Skeletal muscle cell (primary cell): ENCODE measurements around the gene DEDD2.

Source experiments
- DNase-seq: peaks from one replicate; pipeline ENCODE4 v3.0.0-alpha.2; 2010; ENCODE audit warnings: low read depth
- H3K4me3 ChIP-seq: 2 replicates; pipeline ENCODE4 v1.5.1; 2011; ENCODE audit warnings: low read depth, mild to moderate bottlenecking, control low read depth, low read length, moderate library complexity

The DEDD2 gene

DNA sequence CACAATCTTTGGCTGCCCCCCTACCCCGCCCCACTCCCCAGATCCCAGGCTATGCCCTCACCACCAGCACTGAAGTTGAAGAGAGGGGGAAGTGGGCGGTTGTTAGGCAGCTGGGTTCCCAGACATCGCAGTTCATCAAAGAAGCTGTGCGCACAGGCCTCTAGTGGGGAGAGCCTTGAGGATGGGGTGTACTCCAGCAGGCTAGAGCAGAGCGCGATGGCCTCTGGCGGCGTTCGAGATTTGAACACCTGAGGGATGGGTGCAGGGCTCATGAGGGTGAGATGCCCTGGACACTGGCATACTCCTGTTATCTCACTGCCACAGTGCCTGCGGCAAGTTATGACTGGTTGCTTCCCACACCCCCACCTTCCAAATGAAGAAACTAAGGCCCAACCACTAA lies 15.0 kb upstream of the DEDD2 start:
- no peak overlapping the region for H3K4me3 ChIP-seq
- no peak for DNase-seq

- H3K4me3 ChIP-seq = no peak overlapping the region
- no peak for DNase-seq
Measured at GRCh38 chr19:42230571-42230970, 13.1 kb upstream of the DEDD2 start.

DNA sequence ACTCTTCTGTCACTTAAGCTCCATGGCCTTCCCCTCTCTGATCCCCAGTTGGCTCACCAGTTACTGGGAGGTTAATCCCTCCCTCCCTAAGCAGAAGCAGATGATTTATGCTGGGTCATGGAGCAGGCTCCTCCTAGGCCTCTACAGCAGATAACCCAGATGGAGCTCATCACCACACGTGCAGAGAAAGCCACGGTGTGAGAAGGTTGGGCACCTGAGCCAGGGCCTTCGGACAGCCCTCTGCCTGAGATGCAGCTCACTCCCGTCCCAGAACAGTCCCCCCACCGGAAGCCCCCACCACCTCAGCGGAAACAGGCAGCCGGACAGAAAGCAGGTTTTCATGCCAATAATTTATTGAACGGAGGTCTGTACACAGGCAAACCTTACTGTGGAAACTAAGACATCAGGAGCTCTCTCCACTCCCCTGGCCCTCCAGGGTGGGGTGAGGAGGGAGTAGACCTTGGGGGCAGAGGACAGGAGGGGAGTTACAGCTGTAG lies 12.4 kb upstream of the DEDD2 start:
- DNase-seq = no peak
- no peak overlapping the region for H3K4me3 ChIP-seq

- DNase-seq = no peak
- no peak overlapping the region for H3K4me3 ChIP-seq
Measured at GRCh38 chr19:42229301-42229854, 11.9 kb upstream of the DEDD2 start.

GRCh38 chr19:42228641-42229040 lies 11.2 kb upstream of the DEDD2 start:
- no peak overlapping the region for H3K4me3 ChIP-seq
- DNase-seq = no peak

DNA sequence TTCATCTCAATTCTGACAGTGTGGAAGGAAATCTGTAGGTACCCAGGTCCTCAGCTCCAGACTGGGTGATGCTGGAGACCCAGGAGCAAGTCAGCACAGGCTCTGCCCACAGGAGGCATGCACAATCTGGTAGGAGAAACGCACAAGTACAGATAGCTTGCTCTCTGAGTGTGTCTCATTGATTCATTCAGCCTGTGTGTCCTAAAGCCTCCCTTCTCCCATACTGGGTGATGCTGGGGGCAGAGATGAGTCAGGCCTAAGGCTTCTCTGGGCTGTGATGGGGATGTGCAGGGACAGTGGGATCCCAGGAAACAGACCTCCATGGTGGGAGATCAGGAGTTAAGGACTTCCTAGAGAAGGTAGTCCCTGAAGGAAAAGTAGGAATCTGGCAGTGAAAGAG lies 9.4 kb upstream of the DEDD2 start:
- H3K4me3 ChIP-seq = no peak overlapping the region
- no peak for DNase-seq

DNA sequence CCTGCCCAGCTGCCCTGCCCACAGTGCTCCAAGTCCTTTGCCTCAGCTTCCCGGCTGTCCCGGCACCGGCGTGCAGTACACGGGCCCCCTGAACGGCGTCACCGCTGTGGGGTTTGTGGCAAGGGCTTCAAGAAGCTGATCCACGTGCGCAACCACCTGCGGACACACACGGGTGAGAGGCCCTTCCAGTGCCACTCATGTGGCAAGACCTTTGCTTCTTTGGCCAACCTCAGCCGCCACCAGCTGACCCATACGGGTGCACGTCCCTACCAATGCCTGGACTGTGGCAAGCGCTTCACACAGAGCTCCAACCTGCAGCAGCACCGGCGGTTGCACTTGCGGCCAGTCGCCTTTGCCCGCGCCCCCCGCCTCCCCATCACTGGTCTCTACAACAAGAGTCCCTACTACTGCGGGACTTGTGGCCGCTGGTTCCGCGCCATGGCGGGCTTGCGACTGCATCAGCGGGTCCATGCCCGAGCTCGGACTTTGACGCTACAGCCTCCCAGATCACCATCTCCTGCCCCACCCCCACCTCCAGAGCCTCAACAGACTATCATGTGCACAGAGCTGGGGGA lies 8.3 kb upstream of the DEDD2 start:
- DNase-seq = no peak
- no peak overlapping the region for H3K4me3 ChIP-seq

- no peak overlapping the region for H3K4me3 ChIP-seq
- no peak for DNase-seq
Measured at GRCh38 chr19:42224940-42225717, 7.7 kb upstream of the DEDD2 start.

DNA sequence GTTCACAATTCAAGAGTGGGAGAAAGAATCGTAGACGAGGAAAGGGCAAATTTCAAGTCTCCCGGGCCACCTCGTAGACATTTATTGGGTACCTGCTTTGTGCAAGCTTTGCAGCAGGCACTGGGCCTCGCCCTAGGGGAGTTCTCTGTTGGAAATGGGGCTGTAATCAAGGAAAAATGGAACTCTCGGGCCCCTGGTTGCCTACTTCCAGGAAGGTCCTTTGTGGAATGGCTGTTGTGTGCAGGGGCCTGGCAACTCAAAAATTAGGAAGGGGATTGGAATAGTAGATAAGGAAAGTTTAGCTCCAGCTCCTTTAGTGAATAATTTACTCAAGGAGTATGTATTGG lies 3.2 kb upstream of the DEDD2 start:
- DNase-seq = no peak

DNA sequence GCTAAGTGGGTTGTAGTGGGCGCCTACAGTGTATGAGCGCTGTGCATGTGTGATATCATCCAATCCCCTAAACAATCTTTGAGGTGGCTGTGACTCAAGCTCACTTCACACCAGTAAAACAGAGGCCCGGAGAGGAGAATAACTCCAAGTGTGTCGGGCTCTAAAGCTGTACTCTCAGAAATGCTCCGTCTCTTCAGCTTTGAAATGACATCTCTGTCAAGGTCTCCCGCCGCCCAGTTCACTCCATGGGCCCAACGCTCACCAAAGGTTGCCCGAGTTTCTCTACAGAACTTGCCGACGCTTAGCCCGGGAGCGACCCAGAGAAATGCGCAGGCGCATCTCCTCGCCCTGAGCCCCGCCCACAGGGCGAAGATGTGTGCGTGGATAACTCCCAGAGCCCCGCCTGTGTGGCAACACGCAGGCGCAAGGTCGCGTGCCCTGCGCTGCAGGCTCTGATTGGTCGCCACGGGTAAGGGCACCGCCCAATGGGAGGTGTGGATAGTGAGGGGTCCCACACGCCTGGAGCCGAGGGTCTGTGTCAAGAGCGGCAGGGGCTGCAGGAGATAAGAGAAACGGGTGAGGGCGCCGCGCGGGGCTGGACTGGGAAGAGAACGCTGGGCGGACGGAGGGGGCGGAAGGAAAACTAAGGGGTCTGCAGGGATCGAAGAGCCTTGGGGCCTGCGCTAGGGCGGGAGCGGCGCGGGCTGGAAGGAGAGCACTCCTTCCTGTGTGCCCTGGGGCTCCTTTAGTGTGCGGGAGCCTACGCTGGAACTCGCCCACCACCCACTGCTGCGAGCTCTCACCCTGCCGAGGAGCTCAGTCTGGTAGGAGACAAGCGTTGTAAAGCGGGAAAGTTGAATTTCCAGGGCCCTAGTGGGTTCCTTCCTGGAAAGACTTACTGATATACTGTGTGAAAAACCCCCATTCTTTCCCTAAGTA lies 2.6 kb upstream of the DEDD2 start, which contains the start of gene ZNF526:
ZNF526 (plus strand) TSS at position 501 of the 939 bp plus-strand sequence. CDS start 4,092 bp downstream, outside the sequence.
- DNase-seq = peak; percentile 93
- peak within 1 kb of the TSS; percentile 95 for H3K4me3 ChIP-seq

More for the DNA sequence above, 3.2 kb upstream of the DEDD2 start:
- peak overlapping the region; percentile 95 for H3K4me3 ChIP-seq

DNA sequence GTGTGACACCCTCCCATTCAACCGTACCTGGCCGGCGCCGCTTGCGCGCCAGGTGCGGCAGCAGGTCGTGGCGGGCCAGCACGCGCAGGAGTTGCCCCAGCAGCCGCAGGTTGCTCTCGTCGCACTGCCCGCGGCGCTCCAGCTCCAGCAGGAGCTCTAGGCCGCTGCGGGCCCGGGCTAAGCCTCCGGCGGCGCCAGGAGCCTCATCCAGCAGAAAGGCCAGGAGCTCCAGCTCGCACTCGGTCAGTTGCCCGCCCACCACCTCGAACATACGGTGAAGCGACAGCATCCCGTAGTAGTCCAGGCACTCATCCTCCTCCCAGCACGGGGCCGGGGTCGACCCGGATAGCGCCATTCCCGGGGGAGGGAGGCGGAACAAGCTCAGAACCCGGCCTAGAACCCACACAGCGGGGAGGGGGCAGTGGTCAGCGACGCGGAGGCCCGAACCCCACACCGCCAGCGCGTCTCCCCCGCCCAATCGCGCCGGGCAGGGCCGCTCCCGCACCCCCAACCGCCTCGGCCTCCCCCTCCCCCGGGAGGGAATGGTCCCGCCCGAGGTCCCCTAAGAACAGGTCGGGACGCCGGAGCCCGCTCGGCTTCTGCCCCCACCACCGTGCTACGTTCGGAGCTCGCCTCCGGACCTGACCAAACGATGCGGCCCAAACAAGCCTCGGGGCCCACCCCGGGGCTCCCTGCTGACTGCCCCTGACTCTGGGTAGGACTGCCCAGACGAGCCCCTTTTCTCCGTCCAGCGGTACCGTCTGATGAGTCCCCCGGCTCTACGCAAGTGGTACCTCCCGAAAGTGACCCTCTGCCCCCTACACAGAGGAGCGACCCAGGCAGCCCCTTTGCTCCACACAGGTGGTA lies 591 bp downstream of the DEDD2 start:
- H3K4me3 ChIP-seq = peak overlapping the region; percentile 92
- DNase-seq = no peak

DNA sequence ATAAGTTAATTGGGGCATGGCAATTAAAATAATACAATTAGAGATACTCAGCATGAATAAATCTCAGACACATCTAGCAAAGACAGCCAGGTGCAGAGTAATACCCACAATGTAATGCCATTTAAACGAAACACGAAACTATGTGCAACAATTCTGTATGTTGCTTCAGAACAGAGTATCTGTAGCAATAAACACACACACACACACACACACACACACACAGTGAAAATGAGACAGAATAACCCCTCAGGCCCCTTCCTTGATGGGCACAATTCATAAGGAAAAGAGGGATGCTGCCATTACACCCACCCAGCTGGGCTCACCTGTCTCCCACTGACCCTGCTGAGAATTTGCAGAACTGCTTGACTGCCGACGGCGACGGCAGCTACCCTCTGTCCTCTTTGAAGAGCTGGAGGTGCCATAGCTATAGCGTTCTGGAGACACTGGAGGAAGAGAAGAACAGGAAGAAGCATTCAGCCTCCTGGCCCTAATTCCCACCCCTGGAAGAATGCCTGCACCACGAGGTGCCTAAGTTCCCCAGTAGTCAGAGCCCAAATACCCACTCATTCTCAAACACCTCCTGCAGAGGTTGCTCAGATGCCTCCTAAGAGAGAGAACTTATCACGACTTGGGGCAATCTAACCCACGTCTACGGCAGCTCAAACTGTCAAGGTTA lies 2.5 kb downstream of the DEDD2 start:
- no peak overlapping the region for H3K4me3 ChIP-seq
- DNase-seq = no peak

DNA sequence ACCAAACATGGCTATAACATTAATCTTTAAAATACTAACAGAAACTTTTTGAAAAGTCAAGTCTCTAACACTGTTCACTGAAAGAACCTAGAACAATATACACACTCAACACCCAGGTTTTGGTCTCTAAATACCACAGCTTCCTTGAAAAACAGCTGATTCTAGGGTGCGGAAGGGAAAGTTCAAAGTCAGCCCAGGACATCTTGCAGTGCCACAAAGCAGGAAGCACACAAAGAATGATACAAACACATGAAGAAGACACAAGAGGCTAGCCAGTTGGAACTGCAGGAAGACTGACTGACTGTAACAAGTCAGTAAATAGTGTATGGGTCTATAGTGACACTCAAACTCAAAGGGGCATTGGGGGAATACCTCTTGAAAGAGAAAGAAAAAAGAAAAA lies 4.6 kb downstream of the DEDD2 start:
- no peak for DNase-seq
- H3K4me3 ChIP-seq = no peak overlapping the region

DNA sequence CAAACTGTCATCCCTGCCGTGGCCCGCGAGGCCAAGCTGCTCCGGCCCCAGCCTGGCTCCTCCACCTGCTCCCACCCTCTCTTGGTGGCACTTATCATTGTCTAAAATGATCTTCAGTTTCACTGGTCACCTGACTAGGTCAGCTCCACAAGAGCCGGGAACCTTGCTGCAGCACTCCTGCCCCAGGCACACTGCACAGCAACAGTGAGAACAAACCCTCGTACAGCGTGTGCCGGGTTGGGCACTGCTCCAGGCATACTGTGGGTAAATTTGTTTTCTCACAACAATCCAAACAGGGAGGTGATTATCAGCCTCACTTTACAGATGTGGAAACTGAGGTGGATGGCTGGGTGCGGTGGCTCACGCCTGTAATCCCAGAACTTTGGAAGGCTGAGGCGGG lies 8.9 kb downstream of the DEDD2 start:
- H3K4me3 ChIP-seq = no peak overlapping the region
- DNase-seq = no peak

GRCh38 chr19:42207767-42208271 lies 9.7 kb downstream of the DEDD2 start:
- H3K4me3 ChIP-seq = no peak overlapping the region
- DNase-seq = peak; percentile 55

GRCh38 chr19:42206871-42207755 lies 10.4 kb downstream of the DEDD2 start:
- DNase-seq = no peak
- H3K4me3 ChIP-seq = no peak overlapping the region

- no peak for DNase-seq
- no peak overlapping the region for H3K4me3 ChIP-seq
Measured at GRCh38 chr19:42204664-42205063, 12.8 kb downstream of the DEDD2 start.
